ENCODE data around the gene SERPINB6.
"Not testable (repeated sequence)": the region's sequence is repeated elsewhere in the genome, so short reads cannot be mapped to it uniquely, and the experiment has no call there.

SERPINB6 gene

DNA sequence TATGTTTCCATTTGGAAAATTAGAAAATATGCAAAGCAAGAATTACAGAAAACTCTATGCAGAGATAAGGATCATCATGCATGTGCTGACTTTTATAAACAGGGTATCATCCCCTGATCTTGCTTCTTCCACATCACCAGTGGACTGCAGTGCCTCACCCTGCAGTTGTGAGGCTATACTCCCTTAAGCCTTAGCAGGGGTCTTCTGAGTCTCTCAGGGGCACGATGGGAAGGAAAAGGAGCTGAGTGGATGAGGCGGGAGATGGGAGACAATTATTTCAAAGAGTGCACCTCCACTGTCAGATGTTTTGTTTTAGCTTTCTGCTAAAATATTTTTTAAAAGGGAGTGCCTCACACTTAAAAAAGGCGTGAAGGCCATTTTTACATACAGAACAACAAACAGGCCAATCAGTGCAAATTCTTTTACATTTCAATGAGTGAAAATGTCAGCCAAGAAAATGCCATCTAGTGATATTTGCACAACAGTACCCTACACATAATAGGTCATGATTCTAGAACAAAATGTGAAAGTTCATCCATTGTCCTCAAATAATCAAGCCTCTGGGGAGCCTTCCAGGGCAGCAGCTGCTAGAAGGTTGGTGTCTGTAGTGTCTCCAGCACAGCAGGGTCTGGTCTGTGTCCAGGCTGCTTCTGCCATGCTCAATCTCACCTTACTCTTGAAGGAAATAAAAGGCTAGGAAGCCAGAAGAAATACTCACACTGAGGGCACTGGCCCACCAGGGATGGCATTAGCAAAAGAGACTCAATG lies 55.0 kb downstream of the SERPINB6 start:
- no peak for DNase-seq (ENCODE audit: low read depth in 2 of 3, low spot score in 2 of 3)

DNA sequence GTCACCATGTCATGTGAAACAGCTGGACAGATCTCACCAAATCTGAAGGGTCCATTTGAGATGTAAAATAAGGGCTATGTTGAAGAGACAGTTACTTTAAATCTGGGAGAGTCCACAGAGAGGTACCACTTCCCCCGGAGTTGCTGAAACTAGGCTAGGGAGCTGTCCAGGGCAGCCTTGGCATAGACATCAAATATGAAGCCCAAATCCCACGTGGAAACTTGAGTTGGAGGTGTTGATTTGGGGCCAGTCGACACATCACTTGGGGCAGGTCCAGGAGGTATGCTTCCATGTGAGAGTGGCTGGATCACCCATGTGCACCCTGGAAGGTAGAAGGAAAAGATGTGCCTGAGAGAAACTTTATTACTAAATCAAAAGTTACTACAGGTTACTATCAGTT lies 56.2 kb downstream of the SERPINB6 start:
- DNase-seq (ENCODE audit: low read depth in 2 of 3, low spot score in 2 of 3): no peak

DNA sequence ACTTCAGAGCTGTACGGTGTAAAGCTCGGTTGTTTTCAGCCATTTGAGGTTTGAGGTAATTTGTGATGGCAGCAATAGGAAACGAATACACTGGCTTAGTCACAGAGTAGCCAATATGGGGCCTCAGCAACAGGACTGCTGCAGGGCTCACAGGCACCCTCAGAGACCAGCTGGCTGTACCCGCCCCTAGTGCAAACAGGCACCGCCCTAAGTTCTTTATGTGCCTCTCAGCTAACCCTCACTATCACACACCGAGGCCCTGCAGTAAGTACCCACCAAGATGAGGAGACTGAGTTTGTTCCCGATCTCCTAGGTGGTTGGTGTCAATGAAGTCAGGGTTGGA lies 57.1 kb downstream of the SERPINB6 start:
- DNase-seq (ENCODE audit: low read depth in 2 of 3, low spot score in 2 of 3): no peak

DNA sequence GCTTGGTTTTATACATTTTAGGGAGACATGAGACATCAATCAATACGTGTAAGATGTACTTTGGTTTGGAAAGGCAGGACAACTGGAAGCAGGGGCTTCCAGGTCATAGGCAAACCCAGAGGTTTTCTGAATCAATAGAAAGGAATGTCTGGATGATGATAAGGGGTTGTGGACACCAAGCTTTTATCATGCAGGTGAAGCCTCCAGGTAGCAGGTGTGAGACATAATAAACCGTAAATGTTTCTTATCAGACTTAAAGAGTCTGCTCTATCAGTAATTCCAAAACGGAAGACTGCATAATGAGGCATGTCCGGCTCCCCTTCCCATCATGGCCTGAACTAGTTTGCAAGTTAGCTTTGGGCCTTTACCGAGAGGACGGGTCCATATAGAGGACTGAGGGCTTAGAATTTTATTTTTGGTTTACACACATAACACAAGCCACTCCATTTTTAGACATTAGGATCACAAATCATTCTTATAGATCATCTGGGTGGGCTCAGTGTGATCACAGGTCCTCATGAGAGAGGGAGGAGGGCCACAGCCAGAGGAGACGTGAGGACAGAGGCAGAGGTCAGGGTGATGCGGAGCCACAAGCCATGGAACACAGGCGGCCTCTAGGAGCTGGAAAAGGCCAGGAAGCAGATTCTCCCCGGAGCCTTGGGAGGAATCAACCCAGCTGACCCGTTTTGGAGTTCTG lies 57.6 kb downstream of the SERPINB6 start:
- DNase-seq (ENCODE audit: low read depth in 2 of 3, low spot score in 2 of 3): no peak

DNA sequence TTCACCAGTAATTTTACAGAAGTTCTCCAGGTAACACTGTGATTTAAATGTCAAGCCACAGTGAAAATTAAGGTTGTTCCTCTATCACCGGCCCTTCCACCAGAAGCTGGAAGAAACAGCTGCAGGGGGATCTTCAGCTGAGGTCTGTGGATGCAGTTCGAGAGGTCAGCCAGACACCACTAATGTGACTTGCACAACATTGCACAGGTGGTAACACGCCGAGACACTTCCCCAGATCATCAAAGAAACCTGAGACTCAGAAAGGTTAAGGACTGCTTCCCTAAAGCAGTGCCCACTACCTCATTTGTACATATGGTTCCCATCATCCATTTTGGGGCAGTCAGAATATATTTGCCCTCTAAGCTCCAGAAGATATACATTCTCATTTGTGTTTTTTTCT lies 60.2 kb downstream of the SERPINB6 start:
- DNase-seq (ENCODE audit: low read depth in 2 of 3, low spot score in 2 of 3): no peak

DNA sequence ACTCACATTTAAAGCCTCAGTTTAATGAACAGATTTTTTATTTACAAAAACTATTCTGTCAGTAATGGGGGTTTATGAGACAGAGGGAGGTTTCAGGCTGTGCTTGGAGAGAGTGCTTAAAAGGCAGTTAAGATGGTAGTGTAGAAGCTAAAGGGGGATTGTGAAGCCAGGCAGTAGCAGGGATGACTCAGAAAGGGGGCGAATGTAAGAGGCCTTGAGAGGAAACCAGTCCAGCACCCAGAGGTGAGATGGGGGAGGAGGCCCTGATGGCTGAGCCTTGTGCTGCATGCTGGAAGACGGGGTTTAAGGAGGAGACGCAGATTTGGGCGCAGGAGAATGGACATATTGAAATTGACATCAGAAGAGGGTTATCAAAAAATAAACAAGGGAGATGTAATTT lies 61.6 kb downstream of the SERPINB6 start:
- DNase-seq (ENCODE audit: low read depth in 2 of 3, low spot score in 2 of 3): no peak

DNA sequence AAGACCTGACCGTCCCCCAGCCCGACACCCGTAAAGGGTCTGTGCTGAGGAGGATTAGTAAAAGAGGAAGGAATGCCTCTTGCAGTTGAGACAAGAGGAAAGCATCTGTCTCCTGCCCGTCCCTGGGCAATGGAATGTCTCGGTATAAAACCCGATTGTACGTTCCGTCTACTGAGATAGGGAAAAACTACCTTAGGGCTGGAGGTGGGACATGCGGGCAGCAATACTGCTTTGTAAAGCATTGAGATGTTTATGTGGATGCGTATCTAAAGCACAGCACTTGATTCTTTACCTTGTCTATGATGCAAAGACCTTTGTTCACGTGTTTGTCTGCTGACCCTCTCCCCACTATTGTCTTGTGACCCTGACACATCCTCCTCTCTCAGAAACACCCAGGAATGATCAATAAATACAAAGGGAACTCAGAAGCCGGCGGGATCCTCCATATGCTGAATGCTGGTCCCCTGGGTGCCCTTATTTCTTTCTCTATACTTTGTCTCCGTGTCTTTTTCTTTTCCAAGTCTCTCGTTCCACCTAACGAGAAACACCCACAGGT lies 62.2 kb downstream of the SERPINB6 start:
- DNase-seq (ENCODE audit: low read depth in 2 of 3, low spot score in 2 of 3): not testable (repeated sequence)

DNA sequence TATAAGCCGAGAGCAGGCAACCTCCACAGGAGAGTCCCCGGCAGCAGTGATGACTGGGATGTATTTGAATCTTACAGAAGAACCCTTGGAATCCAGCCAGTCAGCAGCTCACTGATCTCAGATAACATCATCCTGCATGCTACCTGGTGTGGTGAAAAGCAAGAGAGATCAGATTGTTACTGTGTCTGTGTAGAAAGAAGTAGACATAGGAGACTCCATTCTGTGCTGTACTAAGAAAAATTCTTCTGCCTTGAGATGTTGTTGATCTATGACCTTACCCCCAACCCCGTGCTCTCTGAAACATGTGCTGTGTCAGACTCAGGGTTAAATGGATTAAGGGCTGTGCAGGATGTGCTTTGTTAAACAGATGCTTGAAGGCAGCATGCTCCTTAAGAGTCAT lies 62.9 kb downstream of the SERPINB6 start:
- not testable (repeated sequence) for DNase-seq (ENCODE audit: low read depth in 2 of 3, low spot score in 2 of 3)

DNA sequence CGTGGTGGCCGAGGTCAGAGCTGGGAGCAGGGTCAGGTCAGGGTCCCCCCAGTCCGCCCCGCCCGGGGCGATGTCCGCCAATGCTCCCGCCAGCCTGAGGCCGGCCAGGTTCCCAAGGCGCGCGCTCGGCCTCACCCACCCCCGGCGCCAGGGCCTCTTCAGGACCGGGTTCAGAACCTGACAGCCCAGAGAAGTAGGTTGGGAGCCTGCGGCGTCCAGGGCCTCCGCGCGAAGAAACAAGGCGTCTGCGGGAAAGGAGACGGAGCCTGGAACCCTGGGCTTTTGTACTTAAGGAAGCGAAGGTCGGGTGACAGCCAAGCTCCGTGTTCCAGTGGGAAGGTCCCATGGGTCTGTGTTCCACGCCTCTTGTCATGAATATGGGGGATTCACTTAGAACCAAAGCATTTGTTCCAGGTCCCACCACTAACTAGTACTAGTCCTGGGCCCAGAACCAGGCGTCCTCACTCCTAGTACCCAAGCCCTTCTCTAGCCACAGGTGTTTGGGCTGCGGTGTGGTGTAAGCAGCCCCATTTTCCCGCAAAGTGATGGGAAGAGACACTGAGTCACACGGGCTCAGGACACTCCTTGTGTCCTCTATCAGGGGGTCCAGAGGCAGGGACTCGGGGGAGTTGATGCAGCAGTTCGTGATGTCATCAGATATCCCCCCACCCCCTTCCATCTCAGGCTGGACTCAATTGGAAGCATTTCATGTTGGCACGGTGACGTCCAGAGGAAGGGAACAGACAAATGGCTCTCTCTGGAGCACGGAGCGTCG lies 67.8 kb downstream of the SERPINB6 start:
- not testable (repeated sequence) for DNase-seq (ENCODE audit: low read depth in 2 of 3, low spot score in 2 of 3)

DNA sequence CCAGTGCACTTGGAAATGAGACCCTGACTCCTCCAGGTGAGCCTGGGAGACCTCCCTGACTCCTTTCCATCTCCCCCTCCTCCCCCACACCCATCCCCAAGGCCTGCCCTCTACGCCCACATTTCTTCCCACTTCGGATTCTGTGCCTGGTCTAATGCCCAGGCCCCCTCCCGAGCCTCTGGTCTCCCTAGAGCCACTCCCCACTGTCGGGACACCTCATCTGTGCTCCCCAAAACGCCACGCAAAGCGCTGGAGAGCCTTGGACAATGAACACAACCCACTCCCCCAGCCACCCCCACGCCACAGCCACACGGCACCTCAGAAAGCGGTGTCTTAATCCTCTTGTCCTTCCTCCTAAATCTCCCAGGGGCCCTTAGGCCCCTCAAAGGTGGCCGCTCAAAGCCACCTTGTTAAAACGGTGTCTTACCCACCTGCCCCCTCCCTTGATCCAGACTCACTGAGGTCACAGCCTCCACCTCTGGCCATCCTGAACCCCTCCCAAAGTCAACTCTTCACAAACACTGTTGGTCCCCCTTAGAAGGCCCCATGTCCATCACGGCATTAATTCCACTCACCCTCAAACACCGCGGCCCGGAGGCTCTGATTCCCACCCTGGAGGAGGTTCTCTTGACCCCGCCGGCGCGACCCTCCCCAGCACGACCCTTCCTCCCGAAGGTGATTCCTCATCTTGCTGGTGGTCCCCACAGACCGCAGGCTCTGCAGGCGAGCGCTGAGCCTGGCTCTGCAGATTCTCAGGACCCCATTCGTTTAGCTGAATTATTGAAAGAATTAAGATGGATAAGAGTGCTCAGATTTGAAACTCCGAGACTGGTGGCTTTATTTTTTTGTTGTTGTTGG lies 69.5 kb downstream of the SERPINB6 start:
- not testable (repeated sequence) for DNase-seq (ENCODE audit: low read depth in 2 of 3, low spot score in 2 of 3)

DNA sequence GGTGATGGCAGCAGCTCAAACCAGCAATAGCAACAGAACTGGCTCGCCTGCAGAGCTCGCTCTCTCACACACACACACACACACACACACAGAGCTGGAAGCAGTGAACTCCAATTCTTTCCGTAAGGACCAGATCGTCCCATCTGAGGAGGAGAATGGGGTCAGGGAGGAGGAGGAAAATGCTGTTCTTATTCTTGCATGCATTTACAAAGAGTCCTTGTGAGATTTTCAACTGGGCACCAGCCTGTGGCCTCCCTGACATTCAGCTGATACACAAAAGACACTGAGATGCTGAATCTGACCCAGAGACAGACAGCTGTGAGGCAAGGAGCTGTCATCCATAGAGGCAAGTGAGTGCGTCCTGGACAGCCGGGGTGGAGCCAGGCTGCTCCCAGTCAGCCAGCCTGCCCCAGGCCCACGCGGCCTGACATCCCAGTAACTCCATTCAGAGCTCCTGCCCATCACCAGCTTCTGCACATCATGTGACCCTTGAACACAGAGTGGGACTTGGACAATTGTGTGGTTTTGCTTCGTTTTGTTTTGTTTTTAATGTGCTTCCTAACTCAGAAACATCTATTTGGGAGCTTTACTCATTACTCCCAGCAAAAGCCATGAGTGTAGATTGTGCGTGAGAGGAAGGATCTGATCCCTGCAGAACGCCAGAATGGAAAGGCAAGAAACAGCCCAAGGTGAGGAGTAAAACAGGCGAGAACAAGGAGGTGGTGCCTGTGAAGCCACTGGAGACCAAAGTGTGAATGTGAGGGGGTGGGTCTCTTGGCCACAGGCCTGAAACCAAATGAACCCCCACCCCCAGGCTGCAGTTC lies 70.3 kb downstream of the SERPINB6 start:
- DNase-seq (ENCODE audit: low read depth in 2 of 3, low spot score in 2 of 3): no peak

DNA sequence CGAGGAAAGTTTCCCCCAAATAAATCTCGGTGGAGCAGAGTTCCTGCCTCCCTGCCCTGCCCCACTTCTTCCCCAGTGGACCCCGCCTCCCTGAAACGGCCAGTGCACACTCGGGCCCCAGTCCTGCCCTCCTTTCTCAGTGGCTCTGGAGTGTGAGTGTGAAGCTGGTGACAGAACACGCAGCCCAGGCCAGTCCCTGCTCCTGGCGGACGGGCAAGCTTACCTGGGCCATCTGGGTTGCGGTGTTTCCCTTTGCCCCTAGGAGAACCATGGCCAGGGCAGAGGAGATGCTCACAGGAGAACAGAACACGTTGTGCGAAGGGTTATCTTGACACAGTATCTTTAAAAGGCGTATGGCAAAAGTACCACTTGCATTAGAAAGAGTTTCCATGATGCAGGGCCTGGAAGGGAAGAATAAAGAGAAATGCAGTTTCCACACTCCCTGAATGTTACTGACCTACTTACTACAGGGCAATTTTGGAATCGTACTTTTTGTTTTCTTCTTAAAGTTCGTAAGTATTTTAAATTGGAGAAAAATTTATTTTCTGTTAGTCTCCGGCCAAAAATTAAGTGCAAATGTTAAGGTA lies 71.1 kb downstream of the SERPINB6 start:
- DNase-seq (ENCODE audit: low read depth in 2 of 3, low spot score in 2 of 3): no peak

DNA sequence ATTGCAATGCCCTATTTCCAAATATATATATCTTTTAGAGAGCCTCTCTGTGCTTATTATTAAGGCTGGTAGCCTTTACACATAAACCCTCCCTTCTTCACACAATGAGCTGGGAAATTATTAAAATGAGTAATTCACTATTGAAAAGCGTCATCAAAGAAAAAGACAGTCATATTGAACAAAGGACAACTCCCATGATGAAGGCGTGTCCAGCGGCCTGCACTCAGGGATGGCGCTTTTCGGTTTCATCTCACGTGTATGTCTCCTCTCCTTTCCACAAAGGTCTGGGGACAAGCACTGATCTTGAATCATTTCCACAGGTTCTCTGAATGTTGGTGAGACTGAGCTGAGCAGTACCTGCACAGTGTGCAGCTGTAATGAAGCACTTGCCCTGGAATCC lies 71.8 kb downstream of the SERPINB6 start:
- no peak for DNase-seq (ENCODE audit: low read depth in 2 of 3, low spot score in 2 of 3)
